Spleen (tissue), 11 donors: Measurements from ENCODE around the gene ETFBKMT. TPM values are rescaled to one million over a fixed set of nuclear protein-coding genes. Genes with fewer than 3 reads are reported as not detected.

Experiments used
- DNase-seq: peaks from one replicate; pipeline ENCODE4 v3.0.0-alpha.2; 2020
- H3K27ac ChIP-seq, 8 donors: fragments of 200-600 bp; sonication (generic) in 7 of 8; 1 replicate in 4 of 8; 2 replicates in 4 of 8; pipeline versions ENCODE4 v1.5.0 to v1.8.0; 2016 to 2021; ENCODE audit warnings: inconsistent platforms in 4 of 8, mild to moderate bottlenecking in 4 of 8, moderate library complexity in 1 of 8
- H3K27me3 ChIP-seq, 7 donors: fragments of 200-600 bp; sonication (generic) in 6 of 7; replicated peaks in 1 of 7; 1 replicate in 4 of 7; 2 replicates in 3 of 7; pipeline versions ENCODE4 v1.5.0 to v1.8.0; 2016 to 2021; ENCODE audit warnings: inconsistent platforms in 3 of 7, mild to moderate bottlenecking in 1 of 7
- H3K36me3 ChIP-seq, 6 donors: fragments of 200-600 bp; sonication (generic) in 5 of 6; 1 replicate in 4 of 6; 2 replicates in 2 of 6; pipeline versions ENCODE4 v1.5.0 to v1.8.0; 2016 to 2021; ENCODE audit warnings: inconsistent platforms in 2 of 6
- H3K4me1 ChIP-seq, 6 donors: fragments of 200-600 bp; sonication (generic) in 5 of 6; 1 replicate in 3 of 6; 2 replicates in 3 of 6; pipeline versions ENCODE4 v1.5.0 to v1.8.0; 2016 to 2021; ENCODE audit warnings: inconsistent platforms in 3 of 6
- H3K4me3 ChIP-seq, 8 donors: fragments of 200-600 bp; sonication (generic) in 7 of 8; 1 replicate in 4 of 8; 2 replicates in 4 of 8; pipeline versions ENCODE4 v1.5.0 to v1.8.0; 2016 to 2021; ENCODE audit warnings: inconsistent platforms in 4 of 8, mild to moderate bottlenecking in 4 of 8, moderate library complexity in 2 of 8
- H3K9me3 ChIP-seq, 8 donors: fragments of 200-600 bp; sonication (generic) in 7 of 8; 1 replicate in 4 of 8; 2 replicates in 4 of 8; pipeline versions ENCODE4 v1.5.0 to v1.8.0; 2016 to 2021; ENCODE audit warnings: inconsistent platforms in 4 of 8
- POLR2A ChIP-seq, 3 donors: fragments of 450-650 bp; IDR thresholded peaks; one replicate each; pipeline ENCODE4 v1.5.1; 2017; ENCODE audit warnings: antibody characterized with exemption in 3 of 3, mild to moderate bottlenecking in 1 of 3
- POLR2AphosphoS5 ChIP-seq, 3 donors: sonication (generic); formaldehyde crosslinking; IDR thresholded peaks; one replicate each; pipeline ENCODE4 v1.5.1; 2017; ENCODE audit warnings: antibody characterized with exemption in 3 of 3
- WGBS, 5 donors: extraction: QIAGEN DNeasy Blood & Tissue Kit in 3 of 5; methylation state at CpG; one replicate each; pipeline versions ENCODE4 v1.1.5 to v1.1.7; 2013 to 2018; 5-methylcytosine and 5-hydroxymethylcytosine counted together
- intact Hi-C: fragments of 100-400 bp; cut with DNase I; formaldehyde crosslinking; loops from one replicate; pipeline ENCODE4 v1.15.0; 2023; ENCODE audit warnings: low total_unique reads
- polyA plus RNA-seq, 3 donors: library from polyadenylated mRNA; stranded (reverse); fragments of 200-250 nt; gene quantifications; one replicate each; pipeline ENCODE4 v1.2.1, GENCODE V29; 2013
- total RNA-seq, 7 donors: library from RNA; depleted of rRNA in 3 of 7; stranded (reverse); fragments of >200 nt in 3 of 7; fragmentation: NEBNext Ultra II Directional in 4 of 7; extraction: Animal tissue kit (Norgen Biotek cat#: 25700) in 4 of 7; gene quantifications; one replicate each; pipeline versions ENCODE4 v1.1.0 to v1.2.1, GENCODE V29; 2016 to 2021
- TF ChIP-seq, protein P1 (sequence below), 11 experiments: fragments of 200-600 bp in 7 of 11; fragments of 450-650 bp in 4 of 11; sonication (generic) in 4 of 11; IDR thresholded peaks in 8 of 11; conservative IDR thresholded peaks in 3 of 11; 1 replicate in 7 of 11; 2 replicates in 4 of 11; pipeline versions ENCODE4 v1.4.0 to v1.8.0; 2016 to 2021; ENCODE audit warnings: antibody characterized with exemption in 11 of 11, inconsistent platforms in 4 of 11, mild to moderate bottlenecking in 1 of 11
- donor health status: healthy with polysubstance abuse.
- donor health status: DM: no; HTN: no; CAD: no; lungs with moderate emphysema.
- donor health status: DM: no; HTN: no; CAD: no.
- donor health status: Bipolar disorder and iron deficiency.
- donor health status: healthy.
- donor health status: DM: no; HTN: no; CAD: no.
- donor health status: DM: yes; HTN: yes; CAD: no.

Gene ETFBKMT
- total and polyA plus RNA-seq, 10 donors, result 1.0 to 5.6 (median 3.3) TPM

- no peaks in the 10 kb centered on the region for H3K9me3 ChIP-seq
- peaks cover 0 to 25% (median 4%) of the 10 kb centered on the region in 6 donors for H3K4me1 ChIP-seq
- peak in 1 of 3 donors; percentile 53 for TF ChIP-seq POLR2AphosphoS5 (IDR thresholded peaks at IDR 0.05)
- TF ChIP-seq, protein P1, sequence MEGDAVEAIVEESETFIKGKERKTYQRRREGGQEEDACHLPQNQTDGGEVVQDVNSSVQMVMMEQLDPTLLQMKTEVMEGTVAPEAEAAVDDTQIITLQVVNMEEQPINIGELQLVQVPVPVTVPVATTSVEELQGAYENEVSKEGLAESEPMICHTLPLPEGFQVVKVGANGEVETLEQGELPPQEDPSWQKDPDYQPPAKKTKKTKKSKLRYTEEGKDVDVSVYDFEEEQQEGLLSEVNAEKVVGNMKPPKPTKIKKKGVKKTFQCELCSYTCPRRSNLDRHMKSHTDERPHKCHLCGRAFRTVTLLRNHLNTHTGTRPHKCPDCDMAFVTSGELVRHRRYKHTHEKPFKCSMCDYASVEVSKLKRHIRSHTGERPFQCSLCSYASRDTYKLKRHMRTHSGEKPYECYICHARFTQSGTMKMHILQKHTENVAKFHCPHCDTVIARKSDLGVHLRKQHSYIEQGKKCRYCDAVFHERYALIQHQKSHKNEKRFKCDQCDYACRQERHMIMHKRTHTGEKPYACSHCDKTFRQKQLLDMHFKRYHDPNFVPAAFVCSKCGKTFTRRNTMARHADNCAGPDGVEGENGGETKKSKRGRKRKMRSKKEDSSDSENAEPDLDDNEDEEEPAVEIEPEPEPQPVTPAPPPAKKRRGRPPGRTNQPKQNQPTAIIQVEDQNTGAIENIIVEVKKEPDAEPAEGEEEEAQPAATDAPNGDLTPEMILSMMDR (IDR thresholded peaks at IDR 0.05 in 8 of 11, conservative IDR thresholded peaks at IDR 0.05 in 3 of 11), result no peak
- no peaks in the 10 kb centered on the region for H3K36me3 ChIP-seq
- 61 to 73% (median 69%) methylated on average over 16 of the region's 16 CpGs for WGBS, 5 donors
- H3K27me3 ChIP-seq, result no peaks in the 10 kb centered on the region
- peak overlapping the region in 1 of 8 donors; percentile 17 for H3K27ac ChIP-seq
- DNase-seq, result no peak
- intact Hi-C loops, result no loop called here
- no peak overlapping the region for H3K4me3 ChIP-seq
Measured at GRCh38 chr12:31629756-31630732, 29.4 kb upstream of the ETFBKMT start.

DNA sequence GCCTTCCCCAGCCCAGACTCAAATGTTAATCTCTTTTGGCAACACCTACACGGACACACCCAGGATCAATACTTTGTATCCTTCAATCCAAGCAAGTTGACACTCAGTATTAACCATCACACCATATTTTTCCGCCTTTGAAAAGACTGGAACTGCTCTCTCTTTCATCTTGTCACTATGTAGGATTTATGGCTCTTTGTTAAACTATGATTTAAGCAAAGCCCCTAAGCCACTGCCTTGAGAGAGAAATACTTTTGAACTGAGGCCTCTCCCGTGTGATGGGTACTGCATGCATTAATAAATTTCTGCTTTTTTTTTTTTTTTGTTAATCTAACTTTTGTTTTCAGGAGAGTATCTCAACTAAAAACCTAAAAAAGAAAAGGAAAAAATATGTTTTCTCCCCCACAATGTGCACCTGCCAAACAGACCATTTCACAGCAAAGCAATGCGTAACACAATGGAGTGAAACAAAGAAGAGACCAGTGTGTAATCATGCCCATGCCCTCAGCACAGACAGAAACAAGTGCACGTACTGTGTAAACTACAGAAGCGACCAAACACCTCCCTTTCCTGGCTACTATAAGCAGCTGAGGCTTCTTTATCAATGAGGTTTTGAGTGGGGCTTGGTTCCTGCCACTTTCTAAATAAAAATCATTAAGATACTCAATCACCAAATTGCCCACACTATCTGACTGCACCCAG, 28.3 kb upstream of the ETFBKMT start:
- no peak overlapping the region for H3K27ac ChIP-seq
- no peaks in the 10 kb centered on the region for H3K36me3 ChIP-seq
- H3K4me3 ChIP-seq, result no peak overlapping the region
- 88 to 92% (median 91%) methylated on average over 6 of the region's 6 CpGs for WGBS, 5 donors
- no peaks in the 10 kb centered on the region for H3K27me3 ChIP-seq
- TF ChIP-seq POLR2A (IDR thresholded peaks at IDR 0.05) (no peak), POLR2AphosphoS5 (IDR thresholded peaks at IDR 0.05) (no peak)
- TF ChIP-seq, protein P1 (IDR thresholded peaks at IDR 0.05 in 8 of 11, conservative IDR thresholded peaks at IDR 0.05 in 3 of 11), result no peak
- DNase-seq, result no peak
- intact Hi-C loops, result no loop called here
- no peaks in the 10 kb centered on the region for H3K9me3 ChIP-seq
- H3K4me1 ChIP-seq, result peaks cover 0 to 26% (median 4%) of the 10 kb centered on the region in 6 donors

DNA sequence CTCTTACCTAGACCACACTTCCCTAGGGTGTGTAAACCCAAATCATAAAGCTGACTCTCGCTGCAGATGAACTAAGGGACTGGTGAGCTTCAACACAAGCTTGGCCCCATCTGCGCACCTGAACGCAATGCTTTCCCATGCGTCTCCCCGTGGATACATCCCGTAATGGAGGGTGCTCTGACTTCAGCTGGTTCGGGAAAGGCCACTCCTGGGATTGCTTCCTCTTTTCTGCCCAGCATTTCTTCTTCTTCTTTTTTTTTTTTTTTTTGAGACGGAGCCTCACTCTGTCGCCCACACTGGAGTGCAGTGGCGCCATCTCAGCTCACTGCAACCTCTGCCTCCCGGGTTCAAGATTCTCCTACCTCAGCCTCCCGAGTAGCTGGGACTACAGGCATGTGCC, 27.7 kb upstream of the ETFBKMT start:
- Histone ChIP-seq H3K27me3 (no peaks in the 10 kb centered on the region), H3K4me1 (peaks cover 0 to 32% (median 9%) of the 10 kb centered on the region in 6 donors), H3K9me3 (no peaks in the 10 kb centered on the region), H3K36me3 (no peaks in the 10 kb centered on the region), H3K4me3 (no peak overlapping the region), H3K27ac (no peak overlapping the region)
- intact Hi-C loops, result no loop called here
- WGBS, 5 donors, result 58 to 75% (median 65%) methylated on average over 12 of the region's 12 CpGs
- TF ChIP-seq POLR2AphosphoS5 (IDR thresholded peaks at IDR 0.05) (no peak), POLR2A (IDR thresholded peaks at IDR 0.05) (no peak)
- TF ChIP-seq, protein P1 (IDR thresholded peaks at IDR 0.05 in 8 of 11, conservative IDR thresholded peaks at IDR 0.05 in 3 of 11), result no peak
- DNase-seq, result no peak

GRCh38 chr12:31633464-31633863, 26.0 kb upstream of the ETFBKMT start:
- TF ChIP-seq POLR2AphosphoS5 (IDR thresholded peaks at IDR 0.05) (no peak), POLR2A (IDR thresholded peaks at IDR 0.05) (no peak)
- TF ChIP-seq, protein P1 (IDR thresholded peaks at IDR 0.05 in 8 of 11, conservative IDR thresholded peaks at IDR 0.05 in 3 of 11), result no peak
- 80 to 93% (median 86%) methylated on average over 4 of the region's 4 CpGs for WGBS, 5 donors
- no peaks in the 10 kb centered on the region for H3K27me3 ChIP-seq
- no peaks in the 10 kb centered on the region for H3K36me3 ChIP-seq
- DNase-seq, result no peak
- peaks cover 0 to 39% (median 13%) of the 10 kb centered on the region in 6 donors for H3K4me1 ChIP-seq
- intact Hi-C loops, result no loop called here
- H3K27ac ChIP-seq, result no peak overlapping the region
- no peaks in the 10 kb centered on the region for H3K9me3 ChIP-seq
- H3K4me3 ChIP-seq, result no peak overlapping the region
